ENCODE measurements around the gene ZNF628. TPM values are rescaled to one million over a fixed set of nuclear protein-coding genes. Genes with fewer than 3 reads are reported as not detected.
A peak's percentile ranks its signal among the peaks of the same experiment; 100 is the strongest.

Gene ZNF628
- total RNA-seq, 1 experiment from 2014 or later: 16.7 TPM

GRCh38 chr19:55502197-55502952, 26.0 kb downstream of the ZNF628 start:
- no TSS peak for BruUV-seq (replicated peaks)
- no peak for DNase-seq (ENCODE audit: low spot score)
- no peak for TF ChIP-seq EZH2 (IDR thresholded peaks at IDR 0.05; ENCODE audit: borderline replicate concordance, low read depth, low read length, poor library complexity, severe bottlenecking)
- TF ChIP-seq CTCF (conservative IDR thresholded peaks at IDR 0.05; ENCODE audit: low read depth, low read length): no peak
- Histone ChIP-seq H3K4me3 (ENCODE audit: low read depth, low read length, poor library complexity, severe bottlenecking) (no peak overlapping the region), H3K27ac (ENCODE audit: low read depth, low read length, poor library complexity, severe bottlenecking) (no peak overlapping the region), H3K4me1 (ENCODE audit: insufficient read depth, low read length, poor library complexity, severe bottlenecking) (no peaks in the 10 kb centered on the region), H3K9me3 (ENCODE audit: low read depth, low read length, poor library complexity, severe bottlenecking) (no peaks in the 10 kb centered on the region), H3K27me3 (replicated peaks; ENCODE audit: insufficient read depth, low read depth, low read length, poor library complexity) (no peaks in the 10 kb centered on the region), H3K36me3 (ENCODE audit: insufficient read depth, low read length, poor library complexity, severe bottlenecking) (no peaks in the 10 kb centered on the region)
- CTCF ChIA-PET: no interaction called here
- intact Hi-C loops (cut with micrococcal nuclease; ENCODE audit: unreplicated experiment): loop anchor here (5.0 kb wide), 1 partner anchor 35 kb away; no protein-coding TSS in a partner anchor
- POLR2A ChIA-PET (ENCODE audit: low non-redundant PET): no interaction called here

- Histone ChIP-seq H3K27me3 (replicated peaks; ENCODE audit: insufficient read depth, low read depth, low read length, poor library complexity) (no peaks in the 10 kb centered on the region), H3K4me3 (ENCODE audit: low read depth, low read length, poor library complexity, severe bottlenecking) (no peak overlapping the region), H3K27ac (ENCODE audit: low read depth, low read length, poor library complexity, severe bottlenecking) (no peak overlapping the region), H3K9me3 (ENCODE audit: low read depth, low read length, poor library complexity, severe bottlenecking) (no peaks in the 10 kb centered on the region), H3K4me1 (ENCODE audit: insufficient read depth, low read length, poor library complexity, severe bottlenecking) (no peaks in the 10 kb centered on the region), H3K36me3 (ENCODE audit: insufficient read depth, low read length, poor library complexity, severe bottlenecking) (no peaks in the 10 kb centered on the region)
- CTCF ChIA-PET: interaction anchor here (0.6 to 1.4 kb wide), 4 partner anchors 16 to 423 kb away, joined by 4 to 6 read pairs (median 4); partner anchors contain the start of gene NAT14
- intact Hi-C loops (cut with micrococcal nuclease; ENCODE audit: unreplicated experiment): loop anchor here (5.0 kb wide), 1 partner anchor 36 kb away; no protein-coding TSS in a partner anchor
- no peak for TF ChIP-seq EZH2 (IDR thresholded peaks at IDR 0.05; ENCODE audit: borderline replicate concordance, low read depth, low read length, poor library complexity, severe bottlenecking)
- TF ChIP-seq CTCF (conservative IDR thresholded peaks at IDR 0.05; ENCODE audit: low read depth, low read length): no peak
- DNase-seq (ENCODE audit: low spot score): no peak
- no TSS peak for BruUV-seq (replicated peaks)
- POLR2A ChIA-PET (ENCODE audit: low non-redundant PET): interaction anchor here (0.6 kb wide), 1 partner anchor 152 kb away, joined by 6 read pairs; no protein-coding TSS in a partner anchor
These were observed 26.7 kb downstream of the ZNF628 start for GRCh38 chr19:55503157-55503501.

- intact Hi-C loops (cut with micrococcal nuclease; ENCODE audit: unreplicated experiment): loop anchor here (5.0 kb wide), 1 partner anchor 36 kb away; no protein-coding TSS in a partner anchor
- H3K4me3 ChIP-seq (ENCODE audit: low read depth, low read length, poor library complexity, severe bottlenecking): no peak overlapping the region
These were observed 27.3 kb downstream of the ZNF628 start for GRCh38 chr19:55503502-55504251.

More at GRCh38 chr19:55503502-55504251, 27.3 kb downstream of the ZNF628 start:
- no peaks in the 10 kb centered on the region for H3K4me1 ChIP-seq (ENCODE audit: insufficient read depth, low read length, poor library complexity, severe bottlenecking)
- ChIA-PET CTCF (interaction anchor here (0.6 to 1.5 kb wide), 17 partner anchors 9 to 811 kb away, joined by 3 to 9 read pairs (median 4); partner anchors contain the start of genes ISOC2, NAT14, ZNF628 and ZSCAN5A), POLR2A (ENCODE audit: low non-redundant PET) (interaction anchor here (0.6 kb wide), 3 partner anchors 35 to 153 kb away, joined by 6 to 13 read pairs (median 6); no protein-coding TSS in a partner anchor)
- no peak overlapping the region for H3K27ac ChIP-seq (ENCODE audit: low read depth, low read length, poor library complexity, severe bottlenecking)
- H3K36me3 ChIP-seq (ENCODE audit: insufficient read depth, low read length, poor library complexity, severe bottlenecking): no peaks in the 10 kb centered on the region
- H3K9me3 ChIP-seq (ENCODE audit: low read depth, low read length, poor library complexity, severe bottlenecking): no peaks in the 10 kb centered on the region
- BruUV-seq (replicated peaks): no TSS peak
- no peaks in the 10 kb centered on the region for H3K27me3 ChIP-seq (replicated peaks; ENCODE audit: insufficient read depth, low read depth, low read length, poor library complexity)
- peak; percentile 97 for TF ChIP-seq CTCF (conservative IDR thresholded peaks at IDR 0.05; ENCODE audit: low read depth, low read length)
- TF ChIP-seq EZH2 (IDR thresholded peaks at IDR 0.05; ENCODE audit: borderline replicate concordance, low read depth, low read length, poor library complexity, severe bottlenecking): no peak
- peak; percentile 90 for DNase-seq (ENCODE audit: low spot score)

Data from A673 (cell line).